ENCODE data around the gene ZNF710. TPM values are rescaled to one million over a fixed set of nuclear protein-coding genes. Genes with fewer than 3 reads are reported as not detected.

The ZNF710 gene
- total RNA-seq, 1 donor from 2014 or later = 23.1 TPM

- H3K4me3 ChIP-seq = no peak overlapping the region
- H3K27ac ChIP-seq = no peak overlapping the region
- TF ChIP-seq POLR2A (IDR thresholded peaks at IDR 0.05) = no peak
- peak in 2 of 3 experiments; percentile 36 to 37 for TF ChIP-seq CTCF (IDR thresholded peaks at IDR 0.05)
- H3K9me3 ChIP-seq = no peaks in the 10 kb centered on the region
- H3K27me3 ChIP-seq = no peaks in the 10 kb centered on the region
- DNase-seq (ENCODE audit: extremely low spot score in 2 of 2) = no peak
- no peaks in the 10 kb centered on the region for H3K4me1 ChIP-seq
- peaks cover 0 to 46% of the 10 kb centered on the region in 2 donors for H3K36me3 ChIP-seq
- intact Hi-C loops (cut with DNase I) = no loop called here
Observed at GRCh38 chr15:90086868-90087268, 85.7 kb downstream of the ZNF710 start.

DNA sequence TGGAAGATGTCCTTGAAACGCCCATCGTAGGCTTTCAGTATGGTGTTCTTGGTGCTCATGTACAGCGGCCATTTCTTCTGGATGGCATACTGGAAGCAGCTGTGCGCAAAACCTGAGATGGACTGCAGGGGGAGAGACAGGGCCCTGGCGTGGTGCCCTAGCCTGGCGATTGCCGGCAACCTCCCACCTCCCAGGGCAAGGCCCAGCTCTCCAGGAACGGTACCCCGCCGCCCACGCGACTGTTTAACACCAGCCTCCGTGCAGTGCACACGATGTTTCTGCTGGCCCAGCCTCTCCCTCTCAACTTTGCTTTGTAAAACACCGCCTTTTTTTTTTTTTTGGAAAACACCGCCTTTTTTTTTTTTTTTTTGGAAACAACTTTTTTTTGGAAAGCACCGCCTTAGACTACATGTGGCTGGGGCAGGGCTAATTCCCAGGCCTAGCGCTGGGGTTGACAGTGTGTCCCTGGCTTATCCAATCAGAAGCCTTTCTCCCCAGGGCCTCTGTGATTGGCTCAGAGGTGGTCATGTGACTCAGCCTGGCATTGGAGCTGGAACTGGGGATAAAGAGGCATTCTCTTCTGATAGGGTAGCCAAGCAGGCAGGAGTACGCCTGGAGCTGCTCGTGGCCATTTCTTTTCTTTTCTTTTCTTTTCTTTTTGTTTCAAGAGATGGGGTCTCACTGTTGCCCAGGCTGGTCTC, 86.5 kb downstream of the ZNF710 start:
- peaks cover 0 to 46% of the 10 kb centered on the region in 2 donors for H3K36me3 ChIP-seq
- no peak for DNase-seq (ENCODE audit: extremely low spot score in 2 of 2)
- intact Hi-C loops (cut with DNase I) = no loop called here
- H3K27me3 ChIP-seq = no peaks in the 10 kb centered on the region
- H3K4me1 ChIP-seq = no peaks in the 10 kb centered on the region
- TF ChIP-seq POLR2A (IDR thresholded peaks at IDR 0.05) (no peak), CTCF (IDR thresholded peaks at IDR 0.05) (no peak), POLR2AphosphoS5 (IDR thresholded peaks at IDR 0.05; ENCODE audit: insufficient read depth in 1 of 2, low read depth in 1 of 2) (no peak)
- no peak overlapping the region for H3K27ac ChIP-seq
- H3K9me3 ChIP-seq = no peaks in the 10 kb centered on the region
- H3K4me3 ChIP-seq = no peak overlapping the region

DNA sequence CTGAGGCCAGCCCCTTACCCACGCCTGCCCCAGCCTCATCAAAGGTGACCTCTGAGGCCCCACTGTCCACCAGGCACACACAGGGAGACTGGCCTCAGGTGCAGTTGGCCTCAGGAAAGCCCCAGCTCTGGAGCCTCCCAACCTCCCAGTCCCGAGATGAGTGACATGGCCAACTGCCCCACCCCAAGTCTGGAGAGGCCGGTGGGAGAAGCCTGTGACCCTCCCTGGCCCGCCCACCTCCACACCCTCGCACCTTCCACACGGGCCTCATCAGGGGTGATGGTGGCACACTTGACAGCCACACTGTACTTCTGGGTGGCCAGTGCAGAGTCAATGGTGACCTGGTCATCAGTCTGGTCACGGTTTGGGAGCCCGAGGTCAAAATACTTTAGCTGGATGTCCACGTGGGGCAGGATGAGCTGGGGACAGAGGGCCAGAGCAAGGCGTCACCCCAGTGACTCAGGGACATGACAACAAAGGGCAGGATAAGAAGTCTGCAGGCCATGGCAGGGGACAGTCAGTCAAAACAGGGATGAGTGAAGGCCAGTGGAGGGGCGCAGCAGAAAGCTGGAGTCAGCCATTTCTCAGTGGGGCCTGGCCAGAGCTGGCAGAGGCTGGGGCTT, 89.2 kb downstream of the ZNF710 start:
- H3K36me3 ChIP-seq = peaks cover 0 to 25% of the 10 kb centered on the region in 2 donors
- H3K27ac ChIP-seq = no peak overlapping the region
- H3K4me3 ChIP-seq = no peak overlapping the region
- no peaks in the 10 kb centered on the region for H3K9me3 ChIP-seq
- no peaks in the 10 kb centered on the region for H3K27me3 ChIP-seq
- TF ChIP-seq CTCF (IDR thresholded peaks at IDR 0.05) = no peak
- TF ChIP-seq POLR2A (IDR thresholded peaks at IDR 0.05) = no peak
- no peak for TF ChIP-seq POLR2AphosphoS5 (IDR thresholded peaks at IDR 0.05; ENCODE audit: insufficient read depth in 1 of 2, low read depth in 1 of 2)
- DNase-seq (ENCODE audit: extremely low spot score in 2 of 2) = no peak
- intact Hi-C loops (cut with DNase I) = no loop called here
- H3K4me1 ChIP-seq = peaks cover 3% of the 10 kb centered on the region

- Histone ChIP-seq H3K9me3 (no peaks in the 10 kb centered on the region), H3K27me3 (no peaks in the 10 kb centered on the region), H3K27ac (no peak overlapping the region), H3K36me3 (peaks cover 0 to 21% of the 10 kb centered on the region in 2 donors), H3K4me3 (no peak overlapping the region), H3K4me1 (peaks cover 12% of the 10 kb centered on the region)
- DNase-seq (ENCODE audit: extremely low spot score in 2 of 2) = no peak
- TF ChIP-seq POLR2AphosphoS5 (IDR thresholded peaks at IDR 0.05; ENCODE audit: insufficient read depth in 1 of 2, low read depth in 1 of 2) (no peak), POLR2A (IDR thresholded peaks at IDR 0.05) (no peak), CTCF (IDR thresholded peaks at IDR 0.05) (no peak)
- intact Hi-C loops (cut with DNase I) = no loop called here
Observed at GRCh38 chr15:90091156-90091931, 90.2 kb downstream of the ZNF710 start.
